Mesenteric fat pad (tissue), 1 donor: Measurements from ENCODE around the gene IMP3. TPM values are rescaled to one million over a fixed set of nuclear protein-coding genes. Genes with fewer than 3 reads are reported as not detected.
"Not testable (repeated sequence)": the region's sequence is repeated elsewhere in the genome, so short reads cannot be mapped to it uniquely, and the experiment has no call there.

Experiments used
- DNase-seq: peaks from one replicate; pipeline ENCODE4 v3.0.0-alpha.2; 2020; ENCODE audit warnings: low spot score
- total RNA-seq: library from RNA; stranded (reverse); fragmentation: NEBNext Ultra II Directional; extraction: Animal tissue kit (Norgen Biotek cat#: 25700); gene quantifications from one replicate; pipeline ENCODE4 v1.2.1, GENCODE V29; 2021
- donor health status: DM: yes; HTN: yes; CAD: no.

The IMP3 gene
- total RNA-seq, 1 donor from 2014 or later: 67.5 TPM

DNA sequence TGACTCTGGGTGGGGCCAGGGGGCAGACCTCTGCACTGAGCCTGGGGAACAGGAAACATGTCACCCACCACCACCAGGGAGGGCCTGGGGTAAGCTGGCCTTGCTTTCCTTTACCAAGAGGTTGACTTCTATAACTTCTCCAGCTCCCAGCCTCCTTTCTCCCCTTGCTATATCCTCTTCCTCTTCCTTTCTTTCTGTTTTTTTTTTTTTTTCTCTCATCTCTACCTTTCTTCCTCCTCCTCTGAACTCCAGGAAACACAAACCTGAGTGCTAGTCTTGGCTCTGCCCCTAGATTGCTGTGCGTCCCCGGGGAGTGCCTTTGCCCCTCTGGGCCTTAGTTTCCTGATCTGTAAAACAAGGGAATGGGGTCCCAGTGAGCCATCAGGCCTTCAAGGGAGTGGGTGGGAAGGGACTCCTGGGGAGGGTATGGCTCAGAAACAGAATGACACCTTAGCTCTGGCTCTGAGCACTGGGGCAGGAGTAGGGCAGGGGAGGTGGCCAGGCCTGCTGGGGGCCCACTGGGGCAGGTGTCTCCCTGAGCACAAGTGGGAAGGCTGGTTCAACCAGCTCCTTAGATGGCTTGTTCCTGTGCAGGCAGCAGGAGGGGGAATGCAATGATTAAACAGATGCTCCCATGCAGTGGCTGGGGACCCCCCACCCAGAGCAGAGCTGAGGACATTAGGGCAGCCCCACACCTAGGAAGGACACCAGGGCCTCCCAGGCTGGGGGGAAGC lies 12.0 kb upstream of the IMP3 start:
- DNase-seq: no peak

DNA sequence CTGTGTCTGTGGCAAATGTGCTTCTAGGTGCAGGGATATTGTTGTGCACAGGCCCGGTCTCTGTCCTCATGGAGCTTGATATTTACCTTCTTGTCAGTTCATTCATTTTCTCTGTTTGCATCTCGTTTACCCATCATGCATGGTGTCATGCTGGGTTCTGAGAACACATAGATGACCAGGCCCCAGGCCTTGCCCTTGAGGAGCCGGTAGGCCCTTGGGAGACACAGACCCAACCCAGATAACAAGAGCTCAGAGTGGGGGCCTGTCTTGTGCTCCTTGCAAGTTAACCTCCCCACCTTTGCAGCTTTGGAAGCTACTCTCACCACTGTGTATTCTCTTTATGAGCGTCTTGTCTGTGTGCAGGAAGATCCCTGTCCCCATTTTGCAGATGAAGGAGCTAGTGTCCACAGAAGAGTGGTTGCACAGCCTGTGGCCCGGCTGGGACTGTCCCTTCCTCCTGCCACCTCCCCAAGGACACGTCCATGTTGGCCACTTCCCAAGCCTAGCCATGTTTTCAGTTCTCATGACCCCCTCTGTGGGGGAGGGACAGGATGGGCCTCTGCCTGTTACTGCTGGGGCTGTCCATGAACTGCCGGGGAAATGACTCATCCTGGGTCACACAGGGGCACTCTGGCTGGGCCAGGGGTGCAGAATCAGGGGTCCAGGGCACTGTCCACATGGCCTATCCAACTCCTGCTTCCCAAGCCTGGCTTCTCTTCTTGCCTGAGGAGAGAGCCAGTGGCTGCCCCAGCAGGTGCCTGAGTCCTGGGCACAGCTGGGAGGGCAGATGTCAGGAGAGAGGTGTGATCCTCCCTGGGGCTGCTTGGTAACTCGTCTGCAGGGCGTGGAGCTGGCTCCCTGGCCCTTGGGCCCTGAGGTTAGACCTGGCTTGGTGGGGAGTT lies 11.1 kb upstream of the IMP3 start:
- no peak for DNase-seq

DNA sequence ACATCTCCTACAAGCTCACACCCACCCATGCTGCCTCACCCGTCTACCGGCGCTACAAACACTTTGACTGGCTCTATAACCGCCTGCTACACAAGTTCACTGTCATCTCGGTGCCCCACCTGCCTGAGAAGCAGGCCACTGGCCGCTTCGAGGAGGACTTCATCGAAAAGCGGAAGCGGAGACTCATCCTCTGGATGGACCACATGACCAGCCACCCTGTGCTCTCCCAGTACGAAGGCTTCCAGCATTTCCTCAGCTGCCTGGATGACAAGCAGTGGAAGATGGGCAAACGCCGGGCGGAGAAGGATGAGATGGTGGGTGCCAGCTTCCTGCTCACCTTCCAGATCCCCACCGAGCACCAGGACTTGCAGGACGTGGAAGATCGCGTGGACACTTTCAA lies 9.8 kb upstream of the IMP3 start:
- no peak for DNase-seq

DNA sequence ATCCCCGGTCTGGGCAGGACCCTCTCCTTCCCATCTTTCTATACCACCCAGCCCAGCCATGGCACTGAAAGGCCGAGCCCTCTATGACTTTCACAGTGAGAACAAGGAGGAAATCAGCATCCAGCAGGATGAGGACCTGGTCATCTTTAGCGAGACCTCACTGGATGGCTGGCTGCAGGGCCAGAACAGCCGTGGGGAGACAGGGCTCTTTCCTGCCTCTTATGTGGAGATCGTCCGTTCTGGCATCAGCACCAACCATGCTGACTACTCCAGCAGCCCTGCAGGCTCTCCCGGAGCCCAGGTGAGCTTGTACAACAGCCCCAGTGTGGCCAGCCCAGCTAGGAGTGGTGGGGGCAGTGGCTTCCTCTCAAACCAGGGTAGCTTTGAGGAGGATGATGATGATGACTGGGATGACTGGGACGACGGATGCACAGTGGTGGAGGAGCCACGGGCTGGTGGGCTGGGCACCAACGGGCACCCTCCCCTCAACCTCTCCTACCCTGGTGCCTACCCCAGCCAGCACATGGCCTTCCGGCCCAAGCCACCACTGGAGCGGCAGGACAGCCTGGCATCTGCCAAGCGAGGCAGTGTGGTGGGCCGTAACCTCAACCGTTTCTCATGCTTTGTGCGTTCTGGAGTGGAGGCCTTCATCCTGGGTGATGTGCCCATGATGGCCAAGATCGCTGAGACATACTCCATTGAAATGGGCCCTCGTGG lies 9.2 kb upstream of the IMP3 start:
- DNase-seq: no peak

DNA sequence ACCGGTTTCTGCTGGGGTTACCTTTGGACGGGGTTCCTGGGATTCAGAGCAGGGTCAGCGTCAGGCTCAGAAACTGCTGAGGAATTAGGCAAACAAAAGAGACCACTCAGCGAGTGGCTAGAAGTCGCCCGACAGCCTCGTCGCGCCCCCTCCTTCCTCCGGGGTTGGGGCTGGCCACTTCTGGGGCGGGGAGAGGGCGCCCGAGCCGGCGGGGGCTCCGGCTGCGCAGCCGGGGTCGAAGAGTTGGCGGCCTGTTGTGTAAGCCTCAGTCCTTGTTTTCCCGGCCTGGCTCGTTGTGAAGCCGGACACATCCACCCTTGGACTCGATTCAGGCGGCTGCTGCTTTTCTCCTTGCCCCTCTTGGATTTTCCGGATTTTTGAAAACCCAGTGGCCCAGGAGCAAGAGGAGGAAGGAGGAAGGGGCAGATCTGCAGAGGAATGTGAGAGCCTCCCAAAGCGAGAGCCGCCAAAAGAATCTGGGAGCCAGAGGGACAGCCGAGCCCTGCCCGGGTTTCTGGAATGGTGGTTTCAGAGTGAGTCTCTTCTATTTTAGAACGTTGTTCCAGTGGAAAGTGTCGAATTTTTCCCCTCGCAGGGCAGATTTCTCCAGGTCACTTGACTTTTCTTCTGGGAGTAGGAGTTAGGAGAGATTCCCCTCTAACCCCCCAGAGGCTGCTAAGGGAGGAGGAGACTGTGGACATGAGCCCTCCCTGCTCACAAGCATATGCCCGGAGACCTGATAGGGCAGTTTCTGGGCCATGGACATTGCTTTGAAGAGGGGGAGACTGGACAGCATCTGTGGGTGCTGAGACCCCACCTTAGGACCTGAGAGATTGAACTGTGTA lies 8.4 kb upstream of the IMP3 start:
- no peak for DNase-seq

DNA sequence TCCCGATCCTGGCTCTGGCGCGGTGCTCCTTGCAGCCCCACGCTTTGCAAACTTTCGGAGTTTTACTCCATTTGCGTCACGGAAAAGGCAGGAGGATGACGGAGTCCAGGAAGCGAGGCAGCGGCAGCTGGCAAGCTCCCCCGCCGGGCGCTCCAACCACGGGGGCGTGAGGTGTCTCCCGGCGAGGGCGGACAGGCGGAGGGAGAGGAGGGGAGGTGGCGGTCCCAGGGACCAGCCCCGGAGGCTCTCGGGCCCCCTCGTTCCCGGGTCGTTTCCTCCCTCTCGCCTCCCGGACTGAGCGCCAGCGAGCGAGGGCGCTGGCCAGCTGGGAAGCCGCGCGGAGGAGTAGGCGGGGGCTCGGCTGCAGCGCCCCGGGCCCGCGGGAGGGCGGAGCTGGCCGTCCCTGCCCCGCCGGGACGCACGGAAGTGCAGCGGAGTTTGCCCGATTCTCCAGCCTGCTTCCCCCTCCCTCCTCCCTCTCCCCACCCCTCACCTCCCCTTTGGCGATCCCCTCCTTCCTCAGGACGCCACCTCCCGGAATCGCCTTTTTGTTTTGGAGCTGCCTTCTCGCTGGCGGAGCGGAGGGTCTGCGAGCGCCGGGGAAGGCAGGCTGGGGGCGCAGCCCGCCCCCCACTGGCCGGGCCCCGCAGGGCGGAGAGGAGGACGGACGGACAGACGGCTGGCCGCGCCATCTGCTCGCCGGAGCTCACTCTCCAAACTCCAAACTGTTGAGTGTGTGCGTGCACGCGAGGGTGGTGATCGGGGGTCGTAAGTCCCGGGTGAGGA lies 7.5 kb upstream of the IMP3 start, which contains the start of gene SNX33:
SNX33 (plus strand) TSS at position 543 of the 786 bp plus-strand sequence. CDS start 1,191 bp downstream, outside the sequence.
- peak; percentile 95 for DNase-seq

DNA sequence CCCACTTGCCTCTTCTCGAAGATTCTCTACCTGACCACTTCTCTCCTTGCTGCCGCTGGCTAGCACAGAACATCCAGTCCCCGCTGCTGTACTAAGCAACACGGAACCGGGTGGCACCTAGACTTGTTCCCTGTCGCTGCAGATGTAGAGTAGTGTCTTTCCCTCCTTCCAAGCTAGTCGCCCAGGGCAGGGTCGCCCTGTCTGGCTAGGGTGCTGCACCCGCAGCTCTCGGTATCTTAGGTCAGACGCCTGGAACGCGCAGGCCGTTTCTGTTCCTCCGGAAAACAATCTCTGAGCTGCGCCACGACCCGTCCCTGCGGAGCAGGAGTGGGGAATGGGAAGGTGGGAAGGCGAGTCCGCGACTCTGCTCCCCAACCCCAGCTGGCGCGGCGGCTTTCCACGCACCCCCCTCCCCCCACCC lies 6.9 kb upstream of the IMP3 start:
- no peak for DNase-seq

DNA sequence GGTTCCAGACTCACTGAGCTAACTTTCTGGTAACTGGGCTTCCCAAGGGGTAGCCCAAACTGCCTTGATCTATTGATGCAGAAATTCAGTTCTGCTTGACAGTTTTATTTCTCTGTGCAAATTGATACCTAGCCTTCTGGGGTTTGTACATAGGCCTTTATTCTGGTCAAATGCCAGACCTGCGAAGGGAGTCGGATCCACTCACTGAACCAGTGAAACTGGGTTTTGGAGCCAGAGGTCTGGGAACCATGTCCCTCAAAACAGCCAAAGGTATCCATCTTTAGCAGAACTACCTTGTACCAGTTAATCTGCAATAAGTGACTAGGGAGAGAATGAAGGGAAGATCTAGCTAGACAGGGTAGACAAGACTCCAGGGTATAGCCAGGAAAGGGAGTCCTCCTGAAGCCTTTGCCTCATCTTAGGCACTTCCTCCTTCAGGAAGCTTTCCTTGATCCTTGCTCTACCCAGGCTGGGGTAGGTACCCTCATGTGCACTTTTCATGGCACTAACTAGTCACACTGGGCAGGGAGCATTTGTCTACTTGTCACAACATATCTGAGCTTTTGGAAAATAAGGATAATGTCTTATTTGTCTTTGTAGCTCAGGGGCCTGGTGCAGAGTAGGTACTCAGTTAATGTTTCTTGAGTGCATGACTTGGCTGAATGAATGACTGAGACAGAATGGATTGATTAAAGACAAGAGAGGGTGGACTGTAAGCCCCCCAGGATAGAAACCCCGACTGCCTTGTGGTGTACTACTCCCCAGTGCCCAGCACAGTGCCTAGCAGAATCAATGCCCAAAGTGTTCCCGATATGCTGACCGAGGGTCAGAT lies 6.3 kb upstream of the IMP3 start:
- no peak for DNase-seq

DNA sequence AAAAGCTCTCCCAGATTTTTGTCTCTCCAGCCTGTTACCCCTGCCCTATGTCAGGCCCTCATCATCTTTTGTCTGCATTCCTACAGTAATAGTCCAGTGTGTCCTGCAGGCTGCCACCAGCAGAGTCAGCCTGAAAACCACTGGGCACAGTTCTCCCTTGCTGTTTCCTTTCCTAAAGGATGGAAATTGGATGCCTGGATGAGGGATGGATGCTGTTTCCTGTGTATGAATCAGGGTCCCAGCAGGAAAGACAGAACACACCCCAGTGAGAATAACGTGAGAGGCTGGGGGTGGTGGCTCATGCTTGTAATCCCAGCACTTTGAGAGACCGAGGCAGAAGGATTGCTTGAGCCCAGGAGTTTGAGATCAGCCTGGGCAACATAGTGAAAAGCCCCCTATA lies 4.4 kb upstream of the IMP3 start:
- no peak for DNase-seq

DNA sequence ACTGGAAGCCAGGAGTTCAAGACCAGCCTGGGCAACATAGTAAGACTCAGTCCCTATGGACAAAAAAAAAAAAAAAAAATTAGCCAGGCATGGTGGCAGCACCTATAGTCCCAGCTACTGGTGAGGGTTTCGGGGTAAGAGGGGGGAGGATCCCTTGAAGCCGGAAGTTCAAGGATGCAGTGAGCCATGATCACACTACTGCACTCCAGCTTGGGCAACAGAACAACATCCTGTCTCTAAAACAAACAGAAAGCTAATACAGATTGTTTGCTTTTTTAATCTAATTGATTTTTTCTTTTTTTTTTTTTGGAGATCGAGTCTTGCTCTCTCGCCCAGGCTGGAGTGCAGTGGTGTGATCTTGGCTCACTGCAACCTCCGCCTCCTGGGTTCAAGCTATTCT lies 1.6 kb upstream of the IMP3 start:
- DNase-seq: no peak

DNA sequence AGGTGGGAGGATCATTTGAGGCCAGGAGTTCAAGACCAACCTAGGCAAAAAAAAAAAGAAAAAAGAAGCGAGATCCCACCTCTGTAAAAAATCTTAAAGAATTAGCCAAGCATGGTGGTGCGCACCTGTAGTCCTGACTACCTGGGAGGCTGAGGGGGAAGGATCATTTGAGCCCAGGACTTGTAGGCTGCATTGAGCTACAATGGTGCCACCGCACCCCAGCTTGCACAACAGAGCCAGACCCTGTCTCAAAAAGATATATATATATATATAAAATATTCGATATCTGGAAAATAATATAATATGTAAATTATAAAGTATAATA lies 1.1 kb upstream of the IMP3 start:
- DNase-seq: no peak

DNA sequence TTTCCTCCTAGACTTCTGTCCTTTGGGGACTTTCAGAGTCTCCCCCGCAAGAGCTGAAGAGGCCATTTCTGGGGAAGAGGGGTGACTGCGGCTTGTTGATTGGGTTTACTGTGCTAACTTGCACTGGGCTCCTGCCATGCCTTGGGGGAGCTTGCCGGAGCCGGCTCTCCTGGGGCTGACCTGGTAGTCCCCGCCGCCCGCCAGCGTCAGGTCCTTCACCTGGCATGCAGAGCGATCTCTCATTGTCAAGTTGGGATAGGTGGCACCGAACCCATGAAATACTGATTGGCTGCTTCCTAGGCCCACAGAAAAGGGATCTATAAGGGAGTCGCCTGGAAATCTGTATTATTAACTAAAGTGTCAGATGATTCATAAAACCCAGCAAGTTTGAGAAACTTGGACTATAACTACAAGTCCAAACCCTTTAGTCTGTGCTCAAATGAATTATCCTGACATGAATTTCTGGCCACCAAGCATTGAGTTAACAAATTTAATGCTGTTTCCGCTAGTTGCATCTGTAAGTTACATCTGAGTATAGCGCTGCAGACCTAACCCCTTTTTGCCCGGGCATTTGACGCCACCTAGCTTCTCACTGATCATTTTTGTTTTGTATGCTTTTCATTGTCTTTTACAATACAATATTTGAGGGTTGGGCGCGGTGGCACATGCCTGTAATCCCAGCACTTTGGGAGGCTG lies 607 bp upstream of the IMP3 start:
- DNase-seq: no peak

DNA sequence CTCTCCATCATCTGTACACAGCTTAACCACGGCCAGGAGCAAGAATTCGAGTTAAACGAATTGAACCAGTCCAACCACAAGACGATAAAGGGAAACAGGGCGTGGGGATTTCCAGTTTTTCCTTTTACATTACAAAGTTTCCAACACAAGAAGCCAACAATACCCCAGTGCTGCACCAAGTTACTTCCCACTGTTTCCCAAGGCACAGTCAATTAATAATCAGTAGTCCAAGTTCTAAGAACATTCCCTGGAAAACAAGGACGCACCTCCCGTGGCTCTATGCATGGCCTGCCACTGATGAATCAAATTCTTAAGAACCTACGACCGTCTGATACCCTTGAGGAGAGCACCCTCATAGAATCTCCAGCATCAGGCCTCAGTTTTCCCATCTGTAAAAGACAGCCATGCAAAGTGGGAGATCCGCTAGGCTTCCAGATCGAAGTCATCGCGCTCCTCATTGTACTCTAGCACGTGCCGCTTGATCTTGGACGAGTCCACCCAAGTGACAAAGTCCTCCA lies 774 bp downstream of the IMP3 start:
- DNase-seq: no peak

DNA sequence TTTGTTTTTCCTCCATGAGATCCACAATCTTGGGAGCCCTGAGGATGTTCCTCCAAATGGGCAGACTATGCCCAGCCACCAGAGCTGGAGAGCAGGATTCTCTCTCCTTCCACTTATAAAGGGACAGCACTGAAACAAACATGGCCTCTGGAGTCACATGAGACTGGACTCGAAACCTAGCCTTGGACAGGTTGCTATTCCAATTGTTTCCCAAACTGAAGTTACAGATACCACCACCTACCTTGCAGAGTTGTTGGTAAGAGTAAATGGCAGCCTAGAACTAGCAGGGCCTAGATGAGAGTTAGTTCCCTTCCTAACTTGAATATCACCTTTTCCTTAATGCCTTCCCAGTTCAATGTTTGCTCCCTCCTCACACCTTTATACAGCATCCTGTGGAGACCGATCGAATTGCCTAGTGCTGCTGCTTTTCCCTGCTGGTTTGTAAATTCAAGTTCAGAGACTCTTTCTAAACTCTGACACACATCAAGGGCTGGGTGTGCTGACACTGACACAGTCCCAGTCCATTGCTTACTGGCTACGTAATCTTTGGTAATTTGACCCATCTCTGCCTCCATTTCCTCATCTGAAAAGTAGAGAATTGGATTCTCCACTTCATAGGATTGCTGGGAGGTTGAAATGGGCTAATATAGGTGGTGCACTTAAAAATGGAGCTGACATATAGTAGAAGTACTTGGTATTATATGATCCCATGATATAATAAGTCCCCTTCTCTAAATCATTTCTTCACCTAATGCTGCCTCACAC lies 2.6 kb downstream of the IMP3 start:
- DNase-seq: no peak

DNA sequence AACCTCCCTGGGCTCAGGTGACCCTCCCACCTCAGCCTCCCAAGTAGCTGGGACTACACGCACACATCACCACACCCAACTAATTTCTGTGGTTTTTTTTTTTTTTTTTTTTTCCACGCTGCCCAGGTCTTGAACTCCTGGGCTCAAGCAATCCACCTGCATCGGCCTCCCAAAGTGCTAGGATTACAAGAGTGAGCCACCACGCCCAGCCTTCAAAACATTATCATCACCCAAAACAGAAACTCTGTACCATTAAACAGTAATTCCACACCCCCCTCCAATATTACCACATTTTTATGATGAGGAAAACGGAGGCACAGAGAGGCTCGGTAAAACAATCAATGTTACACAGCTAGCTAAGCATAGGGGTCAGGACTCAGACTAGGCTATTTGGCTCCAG lies 4.0 kb downstream of the IMP3 start:
- DNase-seq: no peak

DNA sequence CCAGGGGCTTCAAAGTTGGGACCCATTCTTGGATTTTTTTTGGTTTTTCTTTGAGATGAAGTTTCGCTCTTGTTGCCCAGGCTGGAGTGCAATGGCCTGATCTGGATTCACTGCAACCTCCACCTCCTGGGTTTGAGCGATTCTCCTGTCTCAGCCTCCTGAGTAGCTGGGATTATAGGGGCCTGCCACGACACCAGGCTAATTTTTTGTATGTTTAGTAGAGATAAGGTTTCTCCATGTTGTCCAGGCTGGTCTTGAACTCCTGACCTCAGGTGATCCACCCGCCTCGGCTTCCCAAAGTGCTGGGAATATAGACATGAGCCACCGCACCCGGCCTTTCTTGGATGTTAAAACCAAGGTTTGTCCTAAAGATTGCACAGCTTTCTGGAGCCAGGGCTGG lies 6.1 kb downstream of the IMP3 start:
- not testable (repeated sequence) for DNase-seq

DNA sequence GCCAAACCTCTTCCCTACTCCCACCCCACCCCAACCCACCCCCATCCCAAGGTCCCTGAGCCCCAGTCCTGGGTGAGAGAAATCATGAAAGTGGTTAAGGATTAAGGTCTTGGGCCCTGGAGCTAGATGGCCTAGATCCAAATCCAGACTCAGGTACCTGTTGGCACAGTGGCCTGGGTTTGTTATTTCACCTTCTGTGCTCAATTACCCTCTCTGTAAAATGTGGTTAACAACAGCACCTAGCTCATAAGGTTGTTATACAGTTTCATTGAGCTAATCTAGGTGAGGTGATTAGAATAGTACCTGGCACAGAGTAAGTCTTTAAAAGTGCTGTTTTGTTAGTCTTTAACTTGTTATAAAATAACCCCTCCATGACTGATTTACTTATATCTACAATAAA lies 8.1 kb downstream of the IMP3 start:
- no peak for DNase-seq
